ENCODE results near the gene DPH7. TPM values are rescaled to one million over a fixed set of nuclear protein-coding genes. Genes with fewer than 3 reads are reported as not detected.
"Not testable (repeated sequence)": the region's sequence is repeated elsewhere in the genome, so short reads cannot be mapped to it uniquely, and the experiment has no call there.

DPH7 gene
- total RNA-seq, 1 donor from 2014 or later, result 35.3 TPM

GRCh38 chr9:137522746-137523455 is 55.8 kb downstream of the DPH7 start:
- TF ChIP-seq CTCF (conservative IDR thresholded peaks at IDR 0.05; ENCODE audit: low read depth, low read length), result no peak
- no peak overlapping the region for H3K4me3 ChIP-seq (ENCODE audit: low read depth, low read length)
- DNase-seq (ENCODE audit: low read depth), result no peak

- TF ChIP-seq CTCF (conservative IDR thresholded peaks at IDR 0.05; ENCODE audit: low read depth, low read length), result no peak
- no peak overlapping the region for H3K4me3 ChIP-seq (ENCODE audit: low read depth, low read length)
- no peak for DNase-seq (ENCODE audit: low read depth)
These were observed 57.2 kb downstream of the DPH7 start for GRCh38 chr9:137521405-137521985.

GRCh38 chr9:137520614-137521404 is 57.9 kb downstream of the DPH7 start:
- no peak overlapping the region for H3K4me3 ChIP-seq (ENCODE audit: low read depth, low read length)
- no peak for TF ChIP-seq CTCF (conservative IDR thresholded peaks at IDR 0.05; ENCODE audit: low read depth, low read length)
- DNase-seq (ENCODE audit: low read depth), result no peak

DNA sequence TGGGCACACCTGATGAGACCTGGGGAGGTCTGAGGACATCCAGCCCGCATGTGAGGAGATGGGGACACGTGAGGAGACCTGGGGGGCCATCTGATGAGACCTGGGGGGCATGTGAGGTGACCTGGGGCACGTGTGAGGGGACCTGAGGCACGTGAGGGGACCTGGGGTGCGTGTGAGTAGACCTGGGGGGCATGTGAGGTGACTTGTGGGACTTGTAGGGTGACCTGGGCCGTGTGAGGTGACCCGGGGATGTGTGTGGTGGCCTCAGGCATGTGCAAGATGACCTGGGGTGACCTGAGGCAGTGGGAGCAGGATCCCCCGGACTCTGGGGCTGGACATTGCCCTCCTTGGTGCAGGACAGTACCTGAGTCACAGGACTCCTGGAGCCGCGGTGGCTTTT is 59.2 kb downstream of the DPH7 start:
- TF ChIP-seq CTCF (conservative IDR thresholded peaks at IDR 0.05; ENCODE audit: low read depth, low read length), result no peak
- no peak for DNase-seq (ENCODE audit: low read depth)
- H3K4me3 ChIP-seq (ENCODE audit: low read depth, low read length), result no peak overlapping the region

- DNase-seq (ENCODE audit: low read depth), result not testable (repeated sequence)
These were observed 59.9 kb downstream of the DPH7 start for GRCh38 chr9:137518661-137519459.

GRCh38 chr9:137516144-137516917 is 62.4 kb downstream of the DPH7 start:
- no peak for TF ChIP-seq CTCF (conservative IDR thresholded peaks at IDR 0.05; ENCODE audit: low read depth, low read length)
- H3K4me3 ChIP-seq (ENCODE audit: low read depth, low read length), result no peak overlapping the region
- DNase-seq (ENCODE audit: low read depth), result no peak

More at GRCh38 chr9:137518661-137519459, 59.9 kb downstream of the DPH7 start:
- H3K4me3 ChIP-seq (ENCODE audit: low read depth, low read length), result not testable (repeated sequence)
